HS-5 (cell line): Measurements from ENCODE around the gene CCDC6.
A peak's percentile ranks its signal among the peaks of the same experiment; 100 is the strongest.

Experiments
- DNase-seq: peaks from one replicate; pipeline ENCODE4 v3.0.0-alpha.2; 2012; ENCODE audit warnings: low read depth

The CCDC6 gene

GRCh38 chr10:59852670-59853069, 53.7 kb downstream of the CCDC6 start:
- no peak for DNase-seq

- DNase-seq: no peak
These were observed 54.5 kb downstream of the CCDC6 start for GRCh38 chr10:59851864-59852263.

- no peak for DNase-seq
These were observed 58.5 kb downstream of the CCDC6 start for GRCh38 chr10:59847888-59848287.

DNA sequence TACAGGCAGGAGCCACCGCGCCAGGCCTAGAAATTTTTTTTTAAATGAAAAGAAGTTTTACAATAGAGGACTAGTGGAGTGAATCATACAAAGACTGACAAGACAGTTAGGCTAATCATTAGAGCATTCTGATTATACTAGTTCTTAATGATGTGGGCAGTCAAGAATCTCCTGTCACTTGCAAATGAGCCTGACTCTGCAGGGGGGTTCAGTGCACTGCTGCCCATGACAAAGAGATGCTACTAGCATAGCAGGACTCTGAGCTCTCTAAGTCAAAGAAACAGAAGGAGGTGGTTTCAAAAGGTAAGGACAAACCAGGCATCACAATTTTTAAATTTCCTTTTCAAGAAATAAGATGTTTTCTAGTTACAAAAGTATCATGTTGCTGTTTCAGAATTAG, 59.0 kb downstream of the CCDC6 start:
- no peak for DNase-seq

- DNase-seq: no peak
These were observed 61.9 kb downstream of the CCDC6 start for GRCh38 chr10:59844436-59844835.

DNA sequence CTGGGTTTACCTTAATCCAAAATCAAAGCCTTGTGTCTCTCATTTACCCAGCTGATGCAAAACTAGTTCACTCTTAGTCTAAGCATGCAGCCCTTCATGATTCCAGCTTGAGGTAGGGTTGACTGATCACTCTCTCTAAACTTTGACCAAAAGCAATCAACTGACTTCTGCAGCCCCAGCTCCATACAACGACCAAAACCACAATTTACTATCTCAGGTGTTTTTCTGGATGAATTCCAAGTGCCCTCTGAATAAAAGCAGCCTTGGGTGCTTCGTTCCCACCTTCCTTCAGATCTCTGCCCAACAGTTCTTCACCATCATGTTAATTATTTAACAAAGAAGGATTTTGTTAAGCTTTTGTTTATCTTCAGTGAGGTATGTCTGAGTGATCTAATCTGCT, 62.6 kb downstream of the CCDC6 start:
- DNase-seq: no peak

GRCh38 chr10:59839576-59839975, 66.8 kb downstream of the CCDC6 start:
- no peak for DNase-seq

DNA sequence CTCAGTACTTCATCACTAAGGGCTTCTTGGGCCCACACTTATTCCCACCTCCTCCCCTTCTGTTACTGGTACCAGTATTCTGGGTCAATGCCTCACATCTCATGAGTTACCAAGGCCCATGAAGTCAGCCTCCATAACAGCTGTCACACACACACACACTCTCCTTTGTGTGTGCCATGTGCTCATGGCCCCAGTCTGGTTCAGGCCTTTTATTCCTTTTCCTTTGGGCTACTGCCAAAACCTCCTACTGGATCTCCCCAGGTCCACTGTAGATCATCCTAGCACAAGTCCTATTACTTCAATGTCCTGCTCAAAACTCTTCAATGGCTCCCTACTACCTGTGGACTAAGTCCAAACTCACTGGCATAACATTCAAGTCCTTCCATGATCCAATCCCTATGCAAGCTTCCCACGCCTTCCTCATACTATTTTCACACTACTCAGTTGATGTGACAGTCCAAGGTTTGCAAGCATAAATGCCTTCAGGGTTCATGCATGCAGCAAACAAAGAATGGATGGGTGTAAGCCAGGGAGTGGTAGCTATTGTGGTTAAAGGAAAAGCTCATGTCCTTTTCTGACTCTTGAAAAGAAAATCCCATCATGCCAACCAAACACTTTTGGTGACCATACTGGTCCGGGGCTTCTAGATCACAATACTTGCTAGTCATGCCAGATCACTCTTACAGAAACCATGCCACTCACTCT, 68.1 kb downstream of the CCDC6 start:
- DNase-seq: no peak

- DNase-seq: no peak
These were observed 72.5 kb downstream of the CCDC6 start for GRCh38 chr10:59833810-59834209.

- DNase-seq: no peak
These were observed 73.8 kb downstream of the CCDC6 start for GRCh38 chr10:59832506-59832905.

- no peak for DNase-seq
These were observed 74.5 kb downstream of the CCDC6 start for GRCh38 chr10:59831658-59832503.

GRCh38 chr10:59830601-59831259, 75.6 kb downstream of the CCDC6 start:
- peak; percentile 6 for DNase-seq

GRCh38 chr10:59829601-59830000, 76.8 kb downstream of the CCDC6 start:
- no peak for DNase-seq

GRCh38 chr10:59829024-59829423, 77.3 kb downstream of the CCDC6 start:
- no peak for DNase-seq

DNA sequence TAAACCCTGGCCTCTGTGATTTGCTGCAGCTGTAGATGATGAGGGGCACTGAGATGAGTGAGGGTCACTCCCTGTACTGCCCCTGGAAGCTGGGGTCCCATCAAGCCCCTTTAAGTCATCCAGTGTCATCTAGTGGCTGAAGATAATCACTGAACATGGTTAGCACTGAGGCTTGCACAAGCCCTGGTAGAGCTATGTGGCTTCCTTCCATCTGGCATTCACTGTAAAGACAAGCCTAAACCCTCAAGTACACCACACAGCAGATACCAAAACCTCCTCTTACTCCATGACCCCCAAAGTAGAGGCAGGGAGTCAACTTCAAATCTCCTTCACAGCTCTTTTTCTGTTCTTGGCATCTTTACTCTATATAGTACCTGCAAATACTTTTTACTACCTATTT, 80.4 kb downstream of the CCDC6 start:
- DNase-seq: no peak

DNA sequence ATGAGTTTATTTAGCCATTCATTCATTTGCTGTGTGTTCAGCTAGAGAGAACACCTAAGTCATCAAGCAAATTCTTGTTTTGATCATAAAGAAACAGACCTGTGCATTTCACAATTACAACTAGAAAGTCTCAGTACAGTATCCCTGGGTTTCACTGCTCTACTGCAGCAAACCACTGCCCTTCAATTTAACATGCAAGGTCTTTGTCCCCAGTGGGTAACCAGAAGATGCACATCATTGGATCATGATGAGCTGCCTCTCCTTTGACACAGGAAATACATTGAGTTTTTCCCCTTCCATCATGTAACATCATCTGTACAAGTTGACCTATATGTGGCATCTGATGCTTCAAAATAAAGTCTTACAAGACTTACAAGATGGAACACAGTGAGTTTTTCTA, 82.6 kb downstream of the CCDC6 start:
- DNase-seq: no peak

DNA sequence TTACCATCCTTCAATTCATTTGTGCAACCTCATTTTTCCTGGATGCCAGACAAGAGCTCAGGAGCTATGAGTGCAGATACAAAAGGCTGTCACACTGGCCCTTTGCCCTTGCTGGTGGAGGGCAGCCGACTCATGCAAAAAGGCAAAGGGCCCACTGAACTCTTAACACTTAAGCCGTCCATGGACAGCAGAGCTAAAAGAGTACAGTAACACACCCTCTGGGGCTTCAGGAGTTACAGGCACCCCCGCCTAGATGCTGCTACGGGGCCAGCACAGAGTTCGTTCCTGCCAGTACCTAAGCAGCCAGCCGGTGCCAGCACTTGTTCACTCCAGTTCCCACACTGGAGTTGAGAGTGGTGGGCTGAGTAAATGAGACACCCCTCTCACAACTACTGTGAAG, 83.2 kb downstream of the CCDC6 start:
- DNase-seq: no peak

- no peak for DNase-seq
These were observed 85.9 kb downstream of the CCDC6 start for GRCh38 chr10:59820471-59820870.

GRCh38 chr10:59819683-59820082, 86.7 kb downstream of the CCDC6 start:
- no peak for DNase-seq

DNA sequence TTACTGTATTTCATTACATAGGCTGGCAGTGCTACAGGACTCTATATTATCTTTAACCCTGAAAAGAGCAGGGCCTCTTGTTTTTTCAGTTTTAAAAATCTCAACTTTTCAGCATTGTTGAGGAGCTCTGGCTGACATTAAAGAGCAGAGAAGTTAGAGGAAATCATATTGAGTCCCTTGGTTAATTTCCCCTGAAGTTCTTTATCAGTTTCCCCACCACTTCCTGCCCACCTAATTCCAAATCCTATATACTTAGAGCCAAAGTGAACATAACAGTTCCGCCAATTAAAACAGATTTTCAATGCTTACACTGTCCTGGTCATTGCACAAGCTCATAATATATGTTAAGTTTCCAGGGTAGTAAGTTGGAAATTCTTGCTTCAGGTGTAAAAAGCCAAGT, 87.1 kb downstream of the CCDC6 start:
- DNase-seq: no peak

GRCh38 chr10:59817773-59818172, 88.6 kb downstream of the CCDC6 start:
- DNase-seq: no peak

DNA sequence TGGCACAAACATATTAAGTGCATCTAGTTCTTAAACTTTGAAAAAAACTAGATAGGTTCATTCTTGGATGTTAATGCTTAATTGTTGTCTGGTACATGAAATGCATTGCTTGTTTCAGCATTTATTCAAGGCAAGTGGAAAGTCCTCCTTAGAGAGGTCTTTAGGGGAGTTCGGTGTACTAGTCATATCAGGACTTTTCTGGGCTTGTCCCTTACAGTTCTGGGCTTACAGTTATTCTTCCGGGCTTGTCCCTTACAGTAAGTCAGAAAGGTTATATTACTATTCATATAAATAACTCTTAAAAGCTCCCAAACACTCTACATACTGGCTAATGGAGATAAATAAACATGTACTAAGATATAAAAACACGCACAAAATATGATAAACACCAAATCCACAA, 91.5 kb downstream of the CCDC6 start:
- DNase-seq: no peak

DNA sequence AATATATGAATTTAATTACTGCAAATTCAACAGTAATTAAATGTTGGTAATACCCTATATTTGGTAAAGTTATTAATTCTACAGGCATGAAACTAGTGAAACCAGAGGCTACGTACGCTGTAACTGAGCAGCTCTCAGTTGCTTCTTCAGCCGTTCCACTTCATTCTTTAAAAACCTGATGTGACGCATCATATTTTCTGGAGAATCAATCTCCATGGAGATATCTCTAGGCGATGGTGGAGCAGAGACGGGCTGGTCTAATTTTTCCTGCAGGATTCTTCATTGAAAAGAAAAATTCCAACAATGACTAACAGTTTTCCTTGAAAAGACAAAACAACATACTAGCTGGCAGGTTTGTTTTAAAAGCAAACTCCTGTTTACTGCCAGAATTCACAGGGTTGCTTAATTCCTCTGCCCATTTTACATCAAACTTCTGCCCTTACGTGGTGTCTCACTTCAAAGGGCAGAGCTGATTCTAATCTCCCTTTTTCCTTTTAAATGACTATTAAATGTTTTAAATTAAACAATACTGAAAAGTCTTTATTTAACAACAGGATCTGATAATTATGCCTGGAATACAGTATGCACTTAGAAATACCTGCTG, 93.7 kb downstream of the CCDC6 start:
- DNase-seq: no peak
